OCI-LY3 (cell line): Measurements from ENCODE around the gene FAM131A.

Experiments
- CTCF ChIP-seq: fragments of 200-600, 300-600 bp; sonication (generic); IDR thresholded peaks from 2 replicates; pipeline ENCODE4 v1.5.1; 2014; ENCODE audit warnings: antibody characterized with exemption, low read length, low read depth
- EZH2phosphoT487 ChIP-seq: fragments of 200-600 bp; shearing (Covaris generic); IDR thresholded peaks from 2 replicates; pipeline ENCODE4 v1.6.1; 2018; ENCODE audit warnings: antibody characterized with exemption, mixed run types, low read depth

GRCh38 chr3:184368116-184368515 is 30.7 kb downstream of the FAM131A start:
- TF ChIP-seq CTCF (no peak), EZH2phosphoT487 (no peak)
